GM12892 (cell line): ENCODE results near the gene SLC6A6.

ENCODE experiments used
- POLR2A ChIP-seq: IDR thresholded peaks from 2 replicates; pipeline ENCODE4 v1.6.1; 2011; ENCODE audit warnings: low read depth, low read length, control low read depth
- POLR2AphosphoS5 ChIP-seq: IDR thresholded peaks from 2 replicates; pipeline ENCODE4 v1.6.1; 2011; ENCODE audit warnings: low read depth, low read length, control low read depth

DNA sequence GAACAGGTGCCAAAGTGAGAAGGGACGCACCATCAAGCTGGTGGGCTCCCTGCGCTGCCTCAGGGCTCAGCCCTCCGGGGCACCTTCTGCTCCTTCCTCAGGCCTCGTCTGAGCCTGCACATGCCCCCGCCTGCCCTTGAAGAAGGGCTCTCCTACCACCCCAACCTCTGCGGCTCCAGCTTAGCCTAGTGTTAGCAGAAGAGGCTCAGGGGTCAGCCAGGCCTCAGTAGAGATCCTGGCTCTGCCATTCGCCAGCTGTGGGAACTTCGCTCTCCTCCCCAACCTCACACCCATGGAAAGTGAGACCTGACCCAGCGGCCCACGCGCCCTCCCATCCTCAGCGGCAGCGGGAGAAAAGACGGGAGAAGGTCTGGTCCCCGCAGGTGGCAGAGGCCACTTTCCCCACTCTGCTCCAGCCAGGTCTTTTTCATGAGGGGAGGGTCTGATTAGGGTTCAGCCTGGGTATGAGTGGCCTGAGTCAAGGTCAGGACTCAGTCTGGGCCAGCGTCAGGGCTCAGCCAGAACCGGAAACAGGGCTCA is 129.5 kb downstream of the SLC6A6 start:
- TF ChIP-seq POLR2A (no peak), POLR2AphosphoS5 (no peak)
